SK-N-SH treated with all-trans-retinoic acid at 6 μM for 48 hours (cell line): Measurements from ENCODE around the gene CABYR.

Experiments used
- ATAC-seq: fragments of 200-7000 bp; cut with Tn5 transposase; 3 replicates; pipeline ENCODE4 v1.9.1; 2020; ENCODE audit warnings: mild to moderate bottlenecking, moderate library complexity
- BACH2 ChIP-seq: fragments of 250-450 bp; sonication (Bioruptor Pico); IDR thresholded peaks from 2 replicates; pipeline ENCODE4 v1.9.0; 2021; ENCODE audit warnings: mild to moderate bottlenecking, borderline replicate concordance
- CSDC2 ChIP-seq: fragments of 250-450 bp; sonication (Bioruptor Pico); IDR thresholded peaks from 2 replicates; pipeline ENCODE4 v1.5.0; 2020; ENCODE audit warnings: mild to moderate bottlenecking, moderate library complexity
- ESRRG ChIP-seq: fragments of 250-450 bp; sonication (Bioruptor Pico); IDR thresholded peaks from 2 replicates; pipeline ENCODE4 v1.6.1; 2021; ENCODE audit warnings: mild to moderate bottlenecking
- GLIS3 ChIP-seq: fragments of 250-450 bp; sonication (Bioruptor Pico); IDR thresholded peaks from 2 replicates; pipeline ENCODE4 v1.5.0; 2020; ENCODE audit warnings: mild to moderate bottlenecking, moderate library complexity
- ISL1 ChIP-seq: fragments of 250-450 bp; sonication (Bioruptor Pico); IDR thresholded peaks from 2 replicates; pipeline ENCODE4 v2.1.2; 2022; ENCODE audit warnings: mild to moderate bottlenecking, moderate library complexity
- OSR1 ChIP-seq: fragments of 250-450 bp; sonication (Bioruptor Pico); IDR thresholded peaks from 2 replicates; pipeline ENCODE4 v1.8.0; 2022; ENCODE audit warnings: moderate library complexity, mild to moderate bottlenecking, inconsistent platforms
- PPARA ChIP-seq: fragments of 250-450 bp; sonication (Bioruptor Pico); IDR thresholded peaks from 2 replicates; pipeline ENCODE4 v1.5.0; 2020; ENCODE audit warnings: mild to moderate bottlenecking, borderline replicate concordance
- RARB ChIP-seq: fragments of 250-450 bp; sonication (Bioruptor Pico); IDR thresholded peaks from 2 replicates; pipeline ENCODE4 v1.8.0; 2021; ENCODE audit warnings: mild to moderate bottlenecking, moderate library complexity
- SNAI2 ChIP-seq: fragments of 250-450 bp; sonication (Bioruptor Pico); IDR thresholded peaks from 2 replicates; pipeline ENCODE4 v1.5.0; 2020; ENCODE audit warnings: mild to moderate bottlenecking, moderate library complexity
- TCF4 ChIP-seq: fragments of 250-450 bp; sonication (Bioruptor Pico); IDR thresholded peaks from 2 replicates; pipeline ENCODE4 v1.8.0; 2021; ENCODE audit warnings: mild to moderate bottlenecking, moderate library complexity, borderline replicate concordance
- TOX ChIP-seq: fragments of 250-450 bp; sonication (Bioruptor Pico); IDR thresholded peaks from 2 replicates; pipeline ENCODE4 v1.8.0; 2021; ENCODE audit warnings: mild to moderate bottlenecking, moderate library complexity, borderline replicate concordance
- ZC3H10 ChIP-seq: fragments of 250-450 bp; sonication (Bioruptor Pico); IDR thresholded peaks from 2 replicates; pipeline ENCODE4 v1.5.1; 2021; ENCODE audit warnings: mild to moderate bottlenecking, moderate library complexity
- ZFP3 ChIP-seq: fragments of 250-450 bp; sonication (Bioruptor Pico); IDR thresholded peaks from 2 replicates; pipeline ENCODE4 v1.5.0; 2020; ENCODE audit warnings: mild to moderate bottlenecking, moderate library complexity
- ZFP30 ChIP-seq: fragments of 450-650 bp; formaldehyde crosslinking; IDR thresholded peaks from 2 replicates; pipeline ENCODE4 v1.5.0; 2022; ENCODE audit warnings: mild to moderate bottlenecking, moderate library complexity
- ZNF565 ChIP-seq: fragments of 450-650 bp; formaldehyde crosslinking; conservative IDR thresholded peaks from 2 replicates; pipeline ENCODE4 v1.5.0; 2020; ENCODE audit warnings: low read depth, mild to moderate bottlenecking, moderate library complexity
- ZNF70 ChIP-seq: fragments of 450-650 bp; formaldehyde crosslinking; IDR thresholded peaks from 2 replicates; pipeline ENCODE4 v1.5.0; 2020; ENCODE audit warnings: mild to moderate bottlenecking, moderate library complexity
- ZNF8 ChIP-seq: fragments of 450-650 bp; formaldehyde crosslinking; IDR thresholded peaks from 2 replicates; pipeline ENCODE4 v1.5.0; 2020; ENCODE audit warnings: mild to moderate bottlenecking, moderate library complexity
- TF ChIP-seq, protein P1 (sequence below): fragments of 250-450 bp; sonication (Bioruptor Pico); IDR thresholded peaks from 2 replicates; pipeline ENCODE4 v1.8.0; 2021; ENCODE audit warnings: low read depth, mild to moderate bottlenecking, moderate library complexity, borderline replicate concordance
- TF ChIP-seq, protein P2 (sequence below): fragments of 250-450 bp; sonication (Bioruptor Pico); IDR thresholded peaks from 2 replicates; pipeline ENCODE4 v1.5.1; 2021; ENCODE audit warnings: mild to moderate bottlenecking, moderate library complexity
- TF ChIP-seq, protein P3 (sequence below): fragments of 250-450 bp; sonication (Bioruptor Pico); IDR thresholded peaks from 2 replicates; pipeline ENCODE4 v1.5.0; 2020; ENCODE audit warnings: mild to moderate bottlenecking, moderate library complexity
- TF ChIP-seq, protein P4 (sequence below): fragments of 250-450 bp; sonication (Bioruptor Pico); IDR thresholded peaks from 2 replicates; pipeline ENCODE4 v1.5.1; 2020; ENCODE audit warnings: low read depth, mild to moderate bottlenecking, moderate library complexity
- TF ChIP-seq, protein P5 (sequence below): fragments of 250-450 bp; sonication (Bioruptor Pico); IDR thresholded peaks from 2 replicates; pipeline ENCODE4 v1.8.0; 2020; ENCODE audit warnings: mild to moderate bottlenecking, moderate library complexity, borderline replicate concordance

CABYR gene

GRCh38 chr18:24189664-24190346, 50.9 kb downstream of the CABYR start:
- no peak for TF ChIP-seq ZNF8 (CRISPR knock-in tag)
- TF ChIP-seq ZFP3 (CRISPR knock-in tag) = no peak
- TF ChIP-seq TCF4 (CRISPR knock-in tag) = no peak
- TF ChIP-seq, protein P1, sequence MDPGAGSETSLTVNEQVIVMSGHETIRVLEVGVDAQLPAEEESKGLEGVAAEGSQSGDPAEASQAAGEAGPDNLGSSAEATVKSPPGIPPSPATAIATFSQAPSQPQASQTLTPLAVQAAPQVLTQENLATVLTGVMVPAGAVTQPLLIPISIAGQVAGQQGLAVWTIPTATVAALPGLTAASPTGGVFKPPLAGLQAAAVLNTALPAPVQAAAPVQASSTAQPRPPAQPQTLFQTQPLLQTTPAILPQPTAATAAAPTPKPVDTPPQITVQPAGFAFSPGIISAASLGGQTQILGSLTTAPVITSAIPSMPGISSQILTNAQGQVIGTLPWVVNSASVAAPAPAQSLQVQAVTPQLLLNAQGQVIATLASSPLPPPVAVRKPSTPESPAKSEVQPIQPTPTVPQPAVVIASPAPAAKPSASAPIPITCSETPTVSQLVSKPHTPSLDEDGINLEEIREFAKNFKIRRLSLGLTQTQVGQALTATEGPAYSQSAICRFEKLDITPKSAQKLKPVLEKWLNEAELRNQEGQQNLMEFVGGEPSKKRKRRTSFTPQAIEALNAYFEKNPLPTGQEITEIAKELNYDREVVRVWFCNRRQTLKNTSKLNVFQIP (CRISPR knock-in tag) = no peak
- no peak for TF ChIP-seq GLIS3 (CRISPR knock-in tag)
- TF ChIP-seq, protein P2, sequence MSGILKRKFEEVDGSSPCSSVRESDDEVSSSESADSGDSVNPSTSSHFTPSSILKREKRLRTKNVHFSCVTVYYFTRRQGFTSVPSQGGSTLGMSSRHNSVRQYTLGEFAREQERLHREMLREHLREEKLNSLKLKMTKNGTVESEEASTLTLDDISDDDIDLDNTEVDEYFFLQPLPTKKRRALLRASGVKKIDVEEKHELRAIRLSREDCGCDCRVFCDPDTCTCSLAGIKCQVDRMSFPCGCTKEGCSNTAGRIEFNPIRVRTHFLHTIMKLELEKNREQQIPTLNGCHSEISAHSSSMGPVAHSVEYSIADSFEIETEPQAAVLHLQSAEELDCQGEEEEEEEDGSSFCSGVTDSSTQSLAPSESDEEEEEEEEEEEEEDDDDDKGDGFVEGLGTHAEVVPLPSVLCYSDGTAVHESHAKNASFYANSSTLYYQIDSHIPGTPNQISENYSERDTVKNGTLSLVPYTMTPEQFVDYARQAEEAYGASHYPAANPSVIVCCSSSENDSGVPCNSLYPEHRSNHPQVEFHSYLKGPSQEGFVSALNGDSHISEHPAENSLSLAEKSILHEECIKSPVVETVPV (CRISPR knock-in tag) = no peak
- no peak for TF ChIP-seq ZFP30 (CRISPR knock-in tag)
- TF ChIP-seq, protein P3, sequence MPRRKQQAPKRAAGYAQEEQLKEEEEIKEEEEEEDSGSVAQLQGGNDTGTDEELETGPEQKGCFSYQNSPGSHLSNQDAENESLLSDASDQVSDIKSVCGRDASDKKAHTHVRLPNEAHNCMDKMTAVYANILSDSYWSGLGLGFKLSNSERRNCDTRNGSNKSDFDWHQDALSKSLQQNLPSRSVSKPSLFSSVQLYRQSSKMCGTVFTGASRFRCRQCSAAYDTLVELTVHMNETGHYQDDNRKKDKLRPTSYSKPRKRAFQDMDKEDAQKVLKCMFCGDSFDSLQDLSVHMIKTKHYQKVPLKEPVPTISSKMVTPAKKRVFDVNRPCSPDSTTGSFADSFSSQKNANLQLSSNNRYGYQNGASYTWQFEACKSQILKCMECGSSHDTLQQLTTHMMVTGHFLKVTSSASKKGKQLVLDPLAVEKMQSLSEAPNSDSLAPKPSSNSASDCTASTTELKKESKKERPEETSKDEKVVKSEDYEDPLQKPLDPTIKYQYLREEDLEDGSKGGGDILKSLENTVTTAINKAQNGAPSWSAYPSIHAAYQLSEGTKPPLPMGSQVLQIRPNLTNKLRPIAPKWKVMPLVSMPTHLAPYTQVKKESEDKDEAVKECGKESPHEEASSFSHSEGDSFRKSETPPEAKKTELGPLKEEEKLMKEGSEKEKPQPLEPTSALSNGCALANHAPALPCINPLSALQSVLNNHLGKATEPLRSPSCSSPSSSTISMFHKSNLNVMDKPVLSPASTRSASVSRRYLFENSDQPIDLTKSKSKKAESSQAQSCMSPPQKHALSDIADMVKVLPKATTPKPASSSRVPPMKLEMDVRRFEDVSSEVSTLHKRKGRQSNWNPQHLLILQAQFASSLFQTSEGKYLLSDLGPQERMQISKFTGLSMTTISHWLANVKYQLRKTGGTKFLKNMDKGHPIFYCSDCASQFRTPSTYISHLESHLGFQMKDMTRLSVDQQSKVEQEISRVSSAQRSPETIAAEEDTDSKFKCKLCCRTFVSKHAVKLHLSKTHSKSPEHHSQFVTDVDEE (CRISPR knock-in tag) = no peak
- no peak for TF ChIP-seq ISL1 (CRISPR knock-in tag)
- no peak for TF ChIP-seq ESRRG (CRISPR knock-in tag)
- no peak for TF ChIP-seq ZC3H10 (CRISPR knock-in tag)
- ATAC-seq = no peak; the same call in 1 of the 3 replicates

GRCh38 chr18:24190590-24190989, 51.7 kb downstream of the CABYR start:
- TF ChIP-seq SNAI2 (CRISPR knock-in tag) (no peak), ISL1 (CRISPR knock-in tag) (peak; percentile 78)
- peak; percentile 89 for ATAC-seq

DNA sequence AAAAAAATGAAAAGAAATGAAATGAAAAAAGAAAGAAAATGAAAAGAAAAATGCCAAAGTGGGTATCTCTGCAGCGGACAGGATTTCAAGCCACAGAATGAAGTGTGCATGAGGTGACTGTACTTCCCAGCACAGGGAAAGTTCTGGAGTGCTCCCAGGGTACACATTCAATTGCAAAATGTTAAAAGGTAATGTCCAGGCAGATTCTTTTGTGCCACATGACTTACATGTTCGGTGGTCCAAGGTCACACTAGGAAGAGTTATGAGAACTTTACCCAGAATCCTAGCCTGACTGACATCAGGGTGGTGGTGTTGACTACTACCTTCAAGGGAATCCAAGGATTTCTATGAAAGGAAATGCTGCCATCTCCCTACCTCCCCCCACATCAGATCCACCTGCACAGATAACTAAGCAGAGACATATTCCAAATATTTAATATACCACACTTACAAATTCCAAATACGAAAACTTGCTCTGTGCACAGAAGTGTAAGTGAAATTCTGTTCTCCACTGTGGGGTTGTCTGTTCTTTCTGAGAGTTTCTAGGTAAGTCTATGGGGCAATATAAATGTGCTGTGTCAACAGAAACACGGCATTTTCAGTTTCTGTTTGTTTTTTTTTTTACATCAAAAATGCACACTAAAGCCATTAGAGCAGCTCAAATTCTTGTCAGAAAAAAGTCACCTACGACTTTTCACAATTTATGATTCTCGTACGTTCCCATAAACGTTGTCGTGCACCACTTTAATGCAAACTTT, 56.6 kb downstream of the CABYR start:
- ATAC-seq = no peak
- TF ChIP-seq PPARA (CRISPR knock-in tag) = no peak
- no peak for TF ChIP-seq ZNF565 (CRISPR knock-in tag)
- TF ChIP-seq TCF4 (CRISPR knock-in tag) = no peak
- TF ChIP-seq ZFP3 (CRISPR knock-in tag) = no peak
- TF ChIP-seq OSR1 (CRISPR knock-in tag) = no peak
- no peak for TF ChIP-seq RARB (CRISPR knock-in tag)
- no peak for TF ChIP-seq ESRRG (CRISPR knock-in tag)
- TF ChIP-seq, all 23 proteins: peak for 0

GRCh38 chr18:24196764-24197163, 57.9 kb downstream of the CABYR start:
- no peak for ATAC-seq
- no peak for TF ChIP-seq ZFP30 (CRISPR knock-in tag)
- TF ChIP-seq, protein P4, sequence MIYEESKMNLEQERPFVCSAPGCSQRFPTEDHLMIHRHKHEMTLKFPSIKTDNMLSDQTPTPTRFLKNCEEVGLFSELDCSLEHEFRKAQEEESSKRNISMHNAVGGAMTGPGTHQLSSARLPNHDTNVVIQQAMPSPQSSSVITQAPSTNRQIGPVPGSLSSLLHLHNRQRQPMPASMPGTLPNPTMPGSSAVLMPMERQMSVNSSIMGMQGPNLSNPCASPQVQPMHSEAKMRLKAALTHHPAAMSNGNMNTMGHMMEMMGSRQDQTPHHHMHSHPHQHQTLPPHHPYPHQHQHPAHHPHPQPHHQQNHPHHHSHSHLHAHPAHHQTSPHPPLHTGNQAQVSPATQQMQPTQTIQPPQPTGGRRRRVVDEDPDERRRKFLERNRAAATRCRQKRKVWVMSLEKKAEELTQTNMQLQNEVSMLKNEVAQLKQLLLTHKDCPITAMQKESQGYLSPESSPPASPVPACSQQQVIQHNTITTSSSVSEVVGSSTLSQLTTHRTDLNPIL = no peak
- TF ChIP-seq TOX (CRISPR knock-in tag) = no peak
- TF ChIP-seq ZNF565 (CRISPR knock-in tag) = no peak
- TF ChIP-seq ZC3H10 (CRISPR knock-in tag) = no peak
- TF ChIP-seq CSDC2 (CRISPR knock-in tag) = no peak
- no peak for TF ChIP-seq ZNF70 (CRISPR knock-in tag)
- TF ChIP-seq, protein P5, sequence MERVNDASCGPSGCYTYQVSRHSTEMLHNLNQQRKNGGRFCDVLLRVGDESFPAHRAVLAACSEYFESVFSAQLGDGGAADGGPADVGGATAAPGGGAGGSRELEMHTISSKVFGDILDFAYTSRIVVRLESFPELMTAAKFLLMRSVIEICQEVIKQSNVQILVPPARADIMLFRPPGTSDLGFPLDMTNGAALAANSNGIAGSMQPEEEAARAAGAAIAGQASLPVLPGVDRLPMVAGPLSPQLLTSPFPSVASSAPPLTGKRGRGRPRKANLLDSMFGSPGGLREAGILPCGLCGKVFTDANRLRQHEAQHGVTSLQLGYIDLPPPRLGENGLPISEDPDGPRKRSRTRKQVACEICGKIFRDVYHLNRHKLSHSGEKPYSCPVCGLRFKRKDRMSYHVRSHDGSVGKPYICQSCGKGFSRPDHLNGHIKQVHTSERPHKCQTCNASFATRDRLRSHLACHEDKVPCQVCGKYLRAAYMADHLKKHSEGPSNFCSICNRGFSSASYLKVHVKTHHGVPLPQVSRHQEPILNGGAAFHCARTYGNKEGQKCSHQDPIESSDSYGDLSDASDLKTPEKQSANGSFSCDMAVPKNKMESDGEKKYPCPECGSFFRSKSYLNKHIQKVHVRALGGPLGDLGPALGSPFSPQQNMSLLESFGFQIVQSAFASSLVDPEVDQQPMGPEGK (CRISPR knock-in tag) = no peak
- TF ChIP-seq BACH2 (CRISPR knock-in tag) = no peak
- no peak for TF ChIP-seq TCF4 (CRISPR knock-in tag)
- TF ChIP-seq ISL1 (CRISPR knock-in tag) = no peak
- TF ChIP-seq, protein P1 (CRISPR knock-in tag) = no peak
- no peak for TF ChIP-seq GLIS3 (CRISPR knock-in tag)
- no peak for TF ChIP-seq RARB (CRISPR knock-in tag)
